ENCODE results near the gene LRWD1. TPM values are rescaled to one million over a fixed set of nuclear protein-coding genes. Genes with fewer than 3 reads are reported as not detected.

LRWD1 gene
- total RNA-seq, 1 experiment from 2014 or later = 39.6 TPM

GRCh38 chr7:102464577-102465280 is at the start of gene LRWD1, which contains the start of gene ALKBH4 (continued):
- TF ChIP-seq GABPB1 (CRISPR knock-in tag; IDR thresholded peaks at IDR 0.05) (peak; percentile 78), ZNF219 (CRISPR knock-in tag; IDR thresholded peaks at IDR 0.05; ENCODE audit: borderline replicate concordance) (no peak; the same call in 1 of the 2 replicates), ZSCAN18 (CRISPR knock-in tag; IDR thresholded peaks at IDR 0.05) (no peak), JAZF1 (CRISPR knock-in tag; IDR thresholded peaks at IDR 0.05) (no peak), FOXP1 (CRISPR knock-in tag; IDR thresholded peaks at IDR 0.05; ENCODE audit: borderline replicate concordance) (peak; percentile 78; the same call in 1 of the 2 replicates), HMGXB4 (CRISPR knock-in tag; IDR thresholded peaks at IDR 0.05) (peak; percentile 90), ZNF396 (CRISPR knock-in tag; IDR thresholded peaks at IDR 0.05; ENCODE audit: borderline replicate concordance) (no peak), USF2 (CRISPR knock-in tag; IDR thresholded peaks at IDR 0.05) (peak; percentile 71), EMX1 (CRISPR knock-in tag; IDR thresholded peaks at IDR 0.05) (no peak), FOXK1 (CRISPR knock-in tag; IDR thresholded peaks at IDR 0.05) (peak; percentile 40; the same call in 1 of the 2 replicates), TCF7 (CRISPR knock-in tag; IDR thresholded peaks at IDR 0.05; ENCODE audit: low read depth) (no peak), IRF1 (CRISPR knock-in tag; IDR thresholded peaks at IDR 0.05) (0 out of 2 replicates have a peak, but pooled peaks have one; percentile 53), E2F1 (CRISPR knock-in tag; IDR thresholded peaks at IDR 0.05) (no peak), ELF4 (CRISPR knock-in tag; IDR thresholded peaks at IDR 0.05; ENCODE audit: low read depth) (no peak), NFATC4 (CRISPR knock-in tag; IDR thresholded peaks at IDR 0.05) (no peak), RORB (CRISPR knock-in tag; IDR thresholded peaks at IDR 0.05) (no peak), CDX4 (CRISPR knock-in tag; IDR thresholded peaks at IDR 0.05; ENCODE audit: borderline replicate concordance) (no peak), NFE2L1 (CRISPR knock-in tag; IDR thresholded peaks at IDR 0.05) (no peak), OVOL2 (CRISPR knock-in tag; IDR thresholded peaks at IDR 0.05; ENCODE audit: borderline replicate concordance) (no peak), ZNF281 (CRISPR knock-in tag; IDR thresholded peaks at IDR 0.05) (no peak), ATF1 (CRISPR knock-in tag; IDR thresholded peaks at IDR 0.05) (no peak), NFYB (CRISPR knock-in tag; conservative IDR thresholded peaks at IDR 0.05; ENCODE audit: low read depth) (no peak), ZNF416 (CRISPR knock-in tag; IDR thresholded peaks at IDR 0.05) (no peak), ZNF671 (CRISPR knock-in tag; IDR thresholded peaks at IDR 0.05) (no peak), KAT7 (CRISPR knock-in tag; IDR thresholded peaks at IDR 0.05; ENCODE audit: borderline replicate concordance) (0 out of 2 replicates have a peak, but pooled peaks have one; percentile 29), ERG (CRISPR knock-in tag; IDR thresholded peaks at IDR 0.05) (no peak), ZBTB21 (CRISPR knock-in tag; IDR thresholded peaks at IDR 0.05; ENCODE audit: borderline replicate concordance) (no peak), ZBTB43 (CRISPR knock-in tag; IDR thresholded peaks at IDR 0.05) (0 out of 2 replicates have a peak, but pooled peaks have one; percentile 64)

All from WTC11 (cell line).